ENCODE results near the gene DIS3L2. TPM values are rescaled to one million over a fixed set of nuclear protein-coding genes. Genes with fewer than 3 reads are reported as not detected.
A peak's percentile ranks its signal among the peaks of the same experiment; 100 is the strongest.

DIS3L2 gene
- total RNA-seq, 2 donors from 2014 or later, result 21.6 to 30.2 TPM

DNA sequence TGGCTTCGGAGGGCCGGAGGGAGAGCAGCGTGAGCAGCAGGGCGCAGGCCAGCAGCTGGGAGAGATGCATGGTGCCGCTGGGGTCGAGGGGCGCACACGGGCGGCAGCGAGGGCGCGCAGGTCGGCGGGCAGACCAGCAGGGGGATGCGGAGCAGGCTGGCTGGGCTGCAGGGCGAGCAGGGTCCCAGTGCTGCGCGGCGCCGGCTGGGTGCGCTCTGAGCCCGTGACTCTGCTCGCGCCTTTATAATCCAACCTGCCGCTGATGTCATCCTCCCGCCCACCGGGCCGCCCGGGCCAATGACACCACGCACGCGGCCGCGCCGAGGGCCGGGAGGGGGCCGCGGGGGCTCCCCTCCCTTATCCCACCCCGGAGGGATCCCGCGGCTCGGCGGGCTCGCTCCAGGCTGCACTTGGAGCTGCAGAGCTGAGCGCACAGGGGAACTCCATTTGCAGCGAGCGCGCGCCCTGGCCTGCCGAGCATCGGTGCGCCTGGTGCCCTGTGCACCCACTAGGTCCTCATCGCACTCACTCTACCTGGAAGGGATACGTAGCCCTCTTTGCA lies 35.3 kb upstream of the DIS3L2 start, which contains the start of gene NPPC:
Gene NPPC, minus strand, starts transcription at position 217 of the 562 bp plus-strand sequence. Its CDS starts 147 bp downstream, at position 70.
- peak; percentile 74 for ATAC-seq (replicated peaks)
- Mint-ChIP-seq H3K9me3 (no peaks in the 10 kb centered on the region), H3K4me3 (peak within 1 kb of the TSS; percentile 36), H3K36me3 (ENCODE audit: low read depth) (no peaks in the 10 kb centered on the region), H3K27me3 (peaks cover 53% of the 10 kb centered on the region), H3K4me1 (peaks cover 7% of the 10 kb centered on the region), H3K27ac (no peak within 1 kb of the TSS)

DNA sequence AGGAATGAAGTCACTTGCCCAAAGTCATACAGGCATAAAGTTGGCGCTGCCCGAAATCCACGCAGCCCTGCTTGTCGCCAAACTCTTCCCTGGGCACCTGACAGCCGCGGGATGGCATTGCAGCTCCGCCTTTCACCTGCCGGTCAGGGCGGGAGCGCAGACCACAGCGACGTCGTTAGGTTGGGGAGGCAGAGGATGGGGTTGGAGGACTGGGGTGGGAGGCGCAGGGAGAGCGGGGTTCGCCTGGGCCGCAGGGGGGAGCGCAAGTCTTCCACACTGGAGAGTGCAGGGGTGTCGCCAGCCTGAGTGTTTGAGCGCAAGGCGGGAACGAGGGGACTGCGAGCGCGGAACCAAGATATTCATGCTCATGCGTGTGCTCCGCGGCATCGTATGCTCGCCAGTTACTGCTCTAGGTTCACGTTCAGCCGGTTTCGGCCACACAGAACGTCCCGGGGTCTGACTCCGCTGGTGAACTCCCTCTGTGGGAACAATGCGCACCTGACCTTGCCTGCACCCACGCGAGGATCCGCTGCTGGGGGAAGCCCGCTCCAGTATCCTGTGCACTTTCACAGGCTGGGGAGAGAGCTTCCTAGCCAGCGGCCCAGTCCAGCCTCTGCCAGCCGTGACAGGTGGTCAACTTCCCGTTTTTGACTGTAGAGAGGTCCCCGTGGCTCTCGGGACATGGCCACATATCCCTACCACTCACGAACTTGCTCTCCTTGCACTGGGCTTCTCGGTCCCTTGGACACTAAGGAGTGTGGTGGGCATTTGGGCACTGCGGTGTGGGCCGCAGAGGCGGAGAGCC lies 34.5 kb upstream of the DIS3L2 start:
- H3K27ac Mint-ChIP-seq, result no peak overlapping the region
- H3K36me3 Mint-ChIP-seq (ENCODE audit: low read depth), result no peaks in the 10 kb centered on the region
- peaks cover 7% of the 10 kb centered on the region for H3K4me1 Mint-ChIP-seq
- ATAC-seq (replicated peaks), result peak; percentile 15
- peaks cover 52% of the 10 kb centered on the region for H3K27me3 Mint-ChIP-seq
- H3K4me3 Mint-ChIP-seq, result peak overlapping the region; percentile 36
- no peaks in the 10 kb centered on the region for H3K9me3 Mint-ChIP-seq

DNA sequence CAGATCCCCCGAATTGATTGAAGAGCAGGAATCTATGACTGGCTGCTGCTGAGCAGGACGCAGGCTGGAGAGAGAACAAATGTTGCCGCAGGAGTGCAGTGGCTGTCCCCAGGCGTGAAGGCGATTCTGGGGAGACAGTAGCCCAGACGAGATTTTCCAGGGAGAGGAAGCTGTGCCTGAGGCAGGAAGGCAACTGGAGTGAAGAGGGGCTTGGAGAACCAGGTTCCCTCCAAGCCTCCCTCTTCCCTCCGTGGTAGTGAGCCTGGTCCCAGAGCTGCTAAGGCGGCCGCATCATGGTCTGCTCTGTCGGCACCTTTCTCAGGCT lies 34.0 kb upstream of the DIS3L2 start:
- Mint-ChIP-seq H3K4me3 (peak overlapping the region; percentile 36), H3K27me3 (peaks cover 47% of the 10 kb centered on the region), H3K9me3 (no peaks in the 10 kb centered on the region), H3K4me1 (peaks cover 7% of the 10 kb centered on the region), H3K27ac (no peak overlapping the region), H3K36me3 (ENCODE audit: low read depth) (no peaks in the 10 kb centered on the region)
- ATAC-seq (replicated peaks), result no peak

DNA sequence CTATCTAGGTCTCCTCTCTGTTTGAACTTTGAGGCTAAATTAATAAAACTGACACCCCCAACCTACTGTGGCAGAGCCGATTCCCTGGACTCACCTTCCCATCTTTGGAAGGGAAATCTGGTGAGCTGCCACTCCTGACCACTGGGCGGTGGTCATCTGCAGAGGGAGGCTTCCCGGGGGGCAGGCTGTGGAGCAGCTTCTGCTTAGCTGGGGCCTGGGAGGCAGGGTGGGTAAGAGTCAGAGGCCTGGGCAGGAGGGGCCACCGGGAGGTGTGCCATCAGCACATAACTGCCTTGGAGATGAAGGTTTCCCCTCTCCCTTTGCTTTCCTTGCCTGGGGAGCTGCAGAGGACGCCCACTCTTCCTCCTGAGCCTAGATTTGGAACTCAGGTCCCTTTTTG lies 33.0 kb upstream of the DIS3L2 start:
- ATAC-seq (replicated peaks), result no peak
- Mint-ChIP-seq H3K27ac (no peak overlapping the region), H3K36me3 (ENCODE audit: low read depth) (no peaks in the 10 kb centered on the region), H3K4me1 (peaks cover 7% of the 10 kb centered on the region), H3K27me3 (peaks cover 45% of the 10 kb centered on the region), H3K4me3 (no peak overlapping the region), H3K9me3 (no peaks in the 10 kb centered on the region)

DNA sequence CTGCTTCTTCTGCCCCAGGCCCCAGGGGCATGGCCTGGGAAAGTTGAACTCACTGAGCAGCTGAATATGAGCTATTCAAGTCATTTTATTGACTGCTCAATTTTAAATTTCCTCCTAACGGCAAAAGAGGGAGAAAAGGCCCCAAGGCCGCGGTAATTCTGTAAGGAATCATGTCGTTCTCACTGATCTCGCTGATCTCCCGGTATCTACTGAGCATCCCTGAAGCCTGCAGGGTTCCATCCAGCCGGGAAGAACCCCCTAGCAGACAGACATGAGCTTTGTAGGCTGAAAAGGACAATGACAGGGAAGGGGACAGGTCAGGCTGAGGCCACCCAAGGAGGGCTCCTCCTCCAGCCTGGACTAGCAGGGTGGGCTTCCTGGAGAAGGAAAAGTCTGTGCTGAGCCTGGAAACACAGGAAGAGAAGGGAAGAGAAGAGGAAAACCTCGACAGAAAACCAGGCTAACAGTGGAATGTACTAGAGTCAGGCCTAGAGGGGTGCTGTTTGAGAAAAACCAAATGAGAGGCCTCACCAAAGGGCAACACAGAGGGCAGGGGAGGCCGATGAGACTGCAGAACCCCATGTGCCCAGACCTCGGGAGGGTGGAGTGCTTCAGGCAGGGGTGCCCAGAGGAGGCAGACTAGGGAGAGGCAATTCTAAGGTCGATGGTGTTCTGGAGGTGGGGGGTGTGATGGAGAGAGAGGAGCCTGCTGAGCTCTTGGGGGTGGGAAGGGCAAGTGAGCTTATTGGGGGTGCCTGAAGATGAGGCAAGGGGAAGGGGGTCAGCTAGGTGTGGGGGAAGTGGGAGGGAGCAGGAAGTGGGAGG lies 32.4 kb upstream of the DIS3L2 start:
- Mint-ChIP-seq H3K9me3 (no peaks in the 10 kb centered on the region), H3K27ac (no peak overlapping the region), H3K27me3 (peaks cover 39% of the 10 kb centered on the region), H3K36me3 (ENCODE audit: low read depth) (no peaks in the 10 kb centered on the region), H3K4me1 (peaks cover 6% of the 10 kb centered on the region), H3K4me3 (no peak overlapping the region)
- no peak for ATAC-seq (replicated peaks)

DNA sequence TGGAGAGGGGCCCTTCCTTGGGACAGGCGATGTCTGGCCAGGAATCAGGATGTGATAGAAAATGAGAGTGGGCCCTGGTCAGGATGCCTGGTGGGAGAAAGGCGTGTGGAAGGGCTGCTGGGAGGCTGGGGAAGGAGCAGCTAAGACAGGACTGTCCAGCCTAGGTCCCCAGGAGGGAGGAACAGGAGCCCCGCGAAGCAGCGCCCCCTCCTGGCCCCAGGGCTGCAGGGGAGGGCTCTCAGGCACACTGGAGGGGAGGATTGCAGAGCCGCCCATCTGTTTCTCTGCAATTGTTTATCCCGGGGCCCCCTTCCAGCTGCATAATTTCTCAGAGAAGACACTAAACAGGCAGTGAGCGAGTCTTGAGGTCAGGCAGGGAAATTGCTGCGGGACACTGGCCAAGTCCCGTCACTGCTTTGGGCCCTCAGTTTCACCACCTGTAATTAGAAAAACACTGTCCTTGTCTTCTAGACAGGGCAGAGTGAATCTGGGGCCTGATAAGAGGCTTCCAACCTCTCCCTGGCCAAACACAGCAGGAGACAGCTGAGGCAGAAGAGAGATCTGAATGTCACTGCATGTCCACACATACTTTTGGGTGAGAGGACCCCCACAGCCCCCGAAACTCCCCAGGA lies 31.4 kb upstream of the DIS3L2 start:
- Mint-ChIP-seq H3K4me1 (no peaks in the 10 kb centered on the region), H3K27me3 (peaks cover 30% of the 10 kb centered on the region), H3K36me3 (ENCODE audit: low read depth) (no peaks in the 10 kb centered on the region), H3K9me3 (no peaks in the 10 kb centered on the region), H3K27ac (no peak overlapping the region), H3K4me3 (no peak overlapping the region)
- ATAC-seq (replicated peaks), result no peak

DNA sequence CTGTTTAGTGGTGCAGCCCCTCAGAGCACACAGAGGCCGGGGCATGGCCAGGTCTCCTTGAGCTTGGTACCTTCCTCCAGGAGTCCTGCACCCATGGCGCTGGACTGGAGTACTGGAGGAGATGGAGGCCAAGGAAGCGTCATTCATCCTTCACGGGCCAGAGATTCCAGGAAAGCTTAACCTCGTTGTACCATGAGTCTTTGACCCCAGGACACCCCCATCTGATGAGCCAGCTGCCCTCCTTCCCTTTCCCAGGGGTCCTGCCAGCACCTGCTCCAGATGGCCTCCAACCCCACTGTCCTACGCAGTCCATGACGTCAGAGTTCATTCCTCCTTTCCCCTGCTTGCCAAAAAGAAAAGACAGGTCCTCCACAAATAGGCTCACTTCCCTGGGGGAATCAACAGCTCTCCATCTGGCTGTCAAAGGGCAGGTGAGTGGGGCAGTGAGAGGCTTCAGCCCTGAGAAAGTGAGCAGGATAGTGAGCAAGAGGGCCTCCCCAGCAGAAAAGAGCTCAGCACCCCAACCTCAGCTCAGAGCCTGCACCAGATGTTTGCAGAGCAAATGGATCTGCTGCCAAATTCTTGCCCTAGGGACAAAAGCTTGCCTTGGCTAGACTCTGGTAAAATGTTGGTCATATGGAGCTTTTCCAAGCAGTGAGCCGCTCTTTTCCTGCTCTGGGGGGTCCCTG lies 30.8 kb upstream of the DIS3L2 start:
- no peak overlapping the region for H3K4me3 Mint-ChIP-seq
- no peak overlapping the region for H3K27ac Mint-ChIP-seq
- no peaks in the 10 kb centered on the region for H3K9me3 Mint-ChIP-seq
- ATAC-seq (replicated peaks), result no peak
- H3K36me3 Mint-ChIP-seq (ENCODE audit: low read depth), result no peaks in the 10 kb centered on the region
- no peaks in the 10 kb centered on the region for H3K4me1 Mint-ChIP-seq
- H3K27me3 Mint-ChIP-seq, result peaks cover 30% of the 10 kb centered on the region

DNA sequence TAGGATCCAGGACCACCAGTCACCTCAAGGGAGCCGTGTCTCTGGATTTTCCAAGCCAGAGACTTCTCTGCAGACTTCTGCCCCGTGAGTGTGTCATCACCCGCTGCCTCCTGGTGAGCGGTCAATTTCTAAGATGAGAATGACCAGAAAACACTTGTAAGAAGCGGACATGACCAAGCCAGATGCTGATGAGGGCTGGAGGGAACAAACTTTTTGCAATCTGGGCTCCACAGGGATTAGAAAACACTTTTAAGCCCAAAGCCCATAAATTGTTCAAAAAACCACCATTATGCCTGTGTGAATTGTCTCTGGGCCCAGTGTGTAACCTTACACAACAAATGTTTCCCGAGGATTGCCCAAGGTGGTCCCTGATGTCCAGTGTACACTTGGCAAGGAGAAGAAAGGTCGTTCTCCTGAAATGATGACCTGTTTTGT lies 30.0 kb upstream of the DIS3L2 start:
- no peak overlapping the region for H3K27ac Mint-ChIP-seq
- ATAC-seq (replicated peaks), result no peak
- H3K4me3 Mint-ChIP-seq, result no peak overlapping the region
- no peaks in the 10 kb centered on the region for H3K9me3 Mint-ChIP-seq
- H3K4me1 Mint-ChIP-seq, result no peaks in the 10 kb centered on the region
- no peaks in the 10 kb centered on the region for H3K36me3 Mint-ChIP-seq (ENCODE audit: low read depth)
- H3K27me3 Mint-ChIP-seq, result peaks cover 29% of the 10 kb centered on the region

DNA sequence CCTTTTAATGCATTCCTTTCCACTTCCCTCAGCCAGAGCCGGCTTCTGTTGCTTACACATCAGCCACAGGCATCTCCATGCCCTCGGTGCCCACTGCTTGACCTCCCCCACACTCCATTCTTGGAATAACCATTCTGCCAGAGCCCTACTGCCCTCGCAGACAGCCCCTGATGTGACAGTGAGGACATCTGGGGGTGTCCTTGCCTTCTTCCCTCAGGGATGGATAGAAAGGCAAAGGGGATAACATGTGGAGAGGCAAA lies 28.9 kb upstream of the DIS3L2 start:
- Mint-ChIP-seq H3K27ac (no peak overlapping the region), H3K36me3 (ENCODE audit: low read depth) (no peaks in the 10 kb centered on the region), H3K4me3 (no peak overlapping the region), H3K9me3 (no peaks in the 10 kb centered on the region), H3K27me3 (peaks cover 18% of the 10 kb centered on the region), H3K4me1 (no peaks in the 10 kb centered on the region)
- ATAC-seq (replicated peaks), result no peak

DNA sequence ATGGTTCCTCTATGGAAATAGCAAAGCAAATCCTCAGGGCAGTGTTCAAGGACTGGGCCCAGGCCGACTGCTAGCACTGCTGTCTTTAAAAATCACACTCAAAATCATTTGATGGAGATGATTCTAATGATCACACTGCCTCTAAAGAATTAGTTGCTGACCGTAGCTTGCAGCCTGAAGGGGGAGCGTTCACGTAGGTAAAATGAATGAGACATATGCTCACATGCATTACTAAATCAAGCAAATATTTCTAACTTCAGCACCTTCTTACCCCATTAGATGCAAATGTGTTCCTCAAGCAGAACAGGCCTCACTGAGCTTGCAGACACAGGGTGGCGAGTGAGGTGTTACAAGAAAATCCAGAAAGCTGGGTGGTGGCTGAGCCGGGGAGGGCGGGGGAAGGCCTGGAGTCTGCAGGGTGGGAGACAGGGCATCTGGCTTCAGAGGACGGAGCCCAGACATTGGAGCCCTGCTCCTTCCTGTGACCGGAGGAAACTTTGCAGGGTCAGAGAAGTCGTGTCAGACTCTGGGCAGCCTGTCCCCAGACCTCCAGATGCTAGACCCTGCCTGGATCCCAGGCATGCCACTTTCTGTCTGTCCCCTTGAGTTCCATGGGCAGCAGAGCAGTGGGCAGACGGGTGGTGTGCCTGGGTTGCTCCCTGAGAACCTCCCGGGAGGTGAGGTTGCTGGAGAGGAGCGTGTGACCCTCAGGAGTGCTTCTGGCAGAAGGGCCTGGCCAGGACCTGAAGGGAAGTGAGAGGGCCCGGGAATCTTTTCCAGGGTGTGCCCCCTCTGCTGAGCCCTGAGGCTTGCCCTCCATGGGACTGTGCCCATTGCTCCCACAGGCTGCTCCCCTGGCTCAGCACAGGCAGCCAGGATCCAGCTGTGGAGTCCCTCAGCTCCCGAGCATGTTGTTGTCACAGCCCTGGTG lies 28.3 kb upstream of the DIS3L2 start:
- Mint-ChIP-seq H3K27ac (no peak overlapping the region), H3K4me1 (no peaks in the 10 kb centered on the region), H3K4me3 (no peak overlapping the region), H3K9me3 (no peaks in the 10 kb centered on the region), H3K36me3 (ENCODE audit: low read depth) (no peaks in the 10 kb centered on the region), H3K27me3 (peaks cover 12% of the 10 kb centered on the region)
- no peak for ATAC-seq (replicated peaks)

DNA sequence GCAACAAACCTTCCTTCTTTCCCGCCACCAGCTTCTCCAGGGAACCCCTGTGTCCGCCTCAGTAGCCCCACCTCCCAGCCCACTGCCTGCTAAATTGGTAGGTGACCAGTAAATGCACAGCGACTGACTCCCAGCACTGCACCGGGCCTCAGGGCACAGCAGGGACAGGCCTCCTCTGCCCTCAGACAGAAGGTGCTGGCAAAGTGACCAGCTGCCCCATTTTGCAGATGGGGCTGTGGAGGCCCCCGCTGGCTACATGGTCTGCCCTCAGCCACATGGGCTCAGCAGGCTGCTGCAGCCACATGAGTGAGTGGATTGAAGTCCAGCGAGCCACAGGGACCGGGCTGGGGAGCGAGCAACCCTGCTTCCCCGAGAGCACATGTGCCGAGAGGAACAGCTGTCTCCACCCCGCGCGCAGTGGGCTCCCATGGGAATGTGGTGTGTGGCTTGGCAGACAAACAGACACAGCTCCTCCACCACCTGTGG lies 27.6 kb upstream of the DIS3L2 start:
- no peak for ATAC-seq (replicated peaks)
- Mint-ChIP-seq H3K36me3 (ENCODE audit: low read depth) (no peaks in the 10 kb centered on the region), H3K27me3 (peaks cover 6% of the 10 kb centered on the region), H3K9me3 (no peaks in the 10 kb centered on the region), H3K4me3 (no peak overlapping the region), H3K4me1 (no peaks in the 10 kb centered on the region), H3K27ac (no peak overlapping the region)

DNA sequence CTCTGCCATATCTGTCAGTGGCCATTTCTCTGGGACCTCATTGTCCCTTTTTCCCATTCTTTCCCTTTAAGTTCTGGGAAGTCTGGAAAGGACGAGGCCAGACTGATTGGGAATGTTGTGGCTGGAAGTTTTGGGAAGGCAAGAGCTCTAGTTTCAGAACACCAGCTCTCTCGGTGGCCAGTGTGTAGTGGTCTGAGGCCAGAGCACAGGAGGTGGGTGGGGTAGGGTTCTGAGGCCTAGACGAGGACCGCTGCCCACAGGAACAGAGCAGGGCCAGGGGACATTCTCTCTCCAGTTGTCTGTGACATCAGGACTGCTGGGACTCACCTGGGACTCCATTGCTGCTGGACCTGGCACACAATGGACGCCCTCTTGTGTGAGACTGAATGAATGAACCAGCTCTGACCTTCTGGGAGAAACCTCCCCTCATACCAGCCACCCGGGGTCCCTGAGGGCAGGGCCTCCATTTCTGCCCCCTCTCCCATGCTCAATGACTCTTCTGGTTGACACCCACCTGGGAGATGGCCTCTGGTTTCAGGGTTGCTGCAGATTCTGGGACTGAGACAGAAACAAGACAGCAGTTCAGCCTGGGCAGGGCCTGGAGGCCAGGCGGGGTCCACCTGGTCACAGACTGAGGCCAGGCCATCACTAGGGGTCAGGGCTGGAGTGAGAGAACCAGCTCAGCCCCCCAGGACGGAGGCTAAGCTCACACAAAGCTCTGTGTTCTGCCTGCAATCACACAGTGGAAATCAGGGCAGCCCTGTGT lies 26.9 kb upstream of the DIS3L2 start:
- ATAC-seq (replicated peaks), result no peak
- Mint-ChIP-seq H3K27ac (no peak overlapping the region), H3K36me3 (ENCODE audit: low read depth) (no peaks in the 10 kb centered on the region), H3K27me3 (no peaks in the 10 kb centered on the region), H3K4me1 (no peaks in the 10 kb centered on the region), H3K4me3 (no peak overlapping the region), H3K9me3 (no peaks in the 10 kb centered on the region)

DNA sequence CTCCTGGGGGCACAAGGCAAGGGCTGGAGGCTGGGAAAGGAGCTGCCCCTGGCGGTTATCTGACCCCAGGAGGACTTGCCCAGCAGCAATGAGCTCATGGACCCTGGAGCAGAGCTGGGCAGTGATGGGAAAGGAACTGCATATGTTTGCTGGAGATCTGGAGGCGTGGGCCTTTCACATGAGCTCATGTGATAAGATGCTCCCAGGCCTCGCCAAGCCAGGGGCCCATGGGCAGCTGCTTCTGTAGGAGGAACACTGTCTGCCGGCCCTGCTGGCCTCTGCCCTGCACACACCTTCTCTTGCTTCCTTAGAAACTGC lies 26.3 kb upstream of the DIS3L2 start:
- no peaks in the 10 kb centered on the region for H3K4me1 Mint-ChIP-seq
- H3K27ac Mint-ChIP-seq, result no peak overlapping the region
- H3K4me3 Mint-ChIP-seq, result no peak overlapping the region
- no peaks in the 10 kb centered on the region for H3K36me3 Mint-ChIP-seq (ENCODE audit: low read depth)
- no peaks in the 10 kb centered on the region for H3K27me3 Mint-ChIP-seq
- no peak for ATAC-seq (replicated peaks)
- no peaks in the 10 kb centered on the region for H3K9me3 Mint-ChIP-seq
